HG03108 (cell line): ENCODE data around the gene SLC19A1.

Experiments used
- ATAC-seq: cut with Tn5 transposase; IDR thresholded peaks from one replicate; pipeline ENCODE4 v1.9.1; 2021; ENCODE audit warnings: moderate library complexity; ENCODE audit not compliant: unreplicated experiment

Gene SLC19A1

DNA sequence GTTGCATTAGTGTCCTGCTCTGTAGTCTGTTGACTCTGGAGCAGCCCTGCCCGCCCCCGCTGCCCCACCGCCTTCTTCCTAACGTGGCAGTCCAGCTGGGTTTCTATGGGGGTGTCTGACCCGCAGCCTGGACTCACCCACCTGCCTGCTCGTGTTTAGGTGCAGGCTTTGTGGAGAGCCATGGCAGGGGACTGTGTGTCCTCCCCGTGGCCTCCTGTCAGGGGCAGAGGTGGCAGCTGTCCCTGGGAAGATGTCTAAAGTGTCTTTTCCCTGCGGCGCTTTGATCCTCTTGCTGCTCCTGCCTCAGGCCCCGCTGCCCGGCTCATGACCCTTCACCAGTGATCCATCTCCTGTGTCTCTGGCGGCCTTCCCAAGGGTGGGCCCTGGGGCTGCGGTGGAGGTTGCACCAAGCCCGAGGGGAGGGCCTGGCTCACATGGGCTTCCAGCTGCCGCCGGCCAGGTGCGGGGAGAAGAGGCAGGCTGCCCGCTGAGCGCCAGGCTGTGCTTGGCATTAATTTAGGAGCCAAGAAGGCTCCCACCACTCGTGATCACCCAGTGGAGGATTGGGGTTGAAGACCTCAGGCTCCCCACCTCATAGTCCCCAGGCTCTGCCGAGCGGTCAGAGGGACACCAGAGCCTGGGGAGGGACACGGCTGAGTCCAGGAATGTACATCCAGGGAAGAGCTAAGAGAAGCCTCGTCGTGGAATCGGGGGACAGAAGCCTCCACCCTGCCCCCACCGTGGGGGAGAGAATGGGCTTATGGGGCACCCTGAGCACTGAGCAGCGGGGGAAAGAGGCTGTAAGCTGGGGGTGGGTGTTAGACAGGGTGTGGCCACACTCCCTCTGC, 93.2 kb downstream of the SLC19A1 start:
- ATAC-seq, result no peak

DNA sequence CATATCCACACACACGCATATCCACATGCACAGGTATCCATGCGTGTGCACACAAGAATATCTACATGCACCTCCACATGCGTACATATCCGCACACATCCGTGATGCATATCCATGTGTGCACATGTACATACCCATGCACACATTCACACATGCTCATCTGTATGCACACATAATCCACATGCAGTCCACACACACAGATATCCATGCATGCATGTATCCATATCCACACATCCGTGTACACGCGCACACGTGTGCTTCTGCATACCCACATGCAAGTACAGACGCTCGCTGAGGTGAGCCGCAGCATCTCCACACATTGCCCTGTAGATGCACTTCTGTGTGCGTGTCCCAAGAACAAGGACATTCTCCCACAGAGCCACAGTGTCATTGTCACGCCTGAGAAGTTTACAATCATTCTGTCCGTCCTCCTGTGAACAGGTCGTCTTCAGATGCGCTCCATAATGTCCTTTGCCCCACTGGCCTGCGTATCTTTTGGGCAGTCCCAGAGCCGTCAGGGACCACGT, 93.9 kb downstream of the SLC19A1 start:
- ATAC-seq, result no peak
